Right lung (tissue), 5 donors: Measurements from ENCODE around the gene ZDHHC11. TPM values are rescaled to one million over a fixed set of nuclear protein-coding genes. Genes with fewer than 3 reads are reported as not detected.
"Not testable (repeated sequence)": the region's sequence is repeated elsewhere in the genome, so short reads cannot be mapped to it uniquely, and the experiment has no call there.

Experiments
- DNase-seq, 2 donors: peaks; one replicate each; pipeline ENCODE4 v3.0.0-alpha.2; 2013
- polyA plus RNA-seq, 5 donors: library from polyadenylated mRNA; unstranded; fragments of 120-200 nt; gene quantifications; one replicate each; pipeline versions ENCODE4 v1.2.1 to v1.2.3, GENCODE V29; 2013; ENCODE audit warnings: inconsistent platforms in 1 of 5, low replicate concordance in 1 of 5; ENCODE audit not compliant: insufficient read length in 5 of 5, insufficient read depth in 1 of 5

The ZDHHC11 gene
- polyA plus RNA-seq, 5 donors = 24.1 to 34.7 (median 27.2) TPM

DNA sequence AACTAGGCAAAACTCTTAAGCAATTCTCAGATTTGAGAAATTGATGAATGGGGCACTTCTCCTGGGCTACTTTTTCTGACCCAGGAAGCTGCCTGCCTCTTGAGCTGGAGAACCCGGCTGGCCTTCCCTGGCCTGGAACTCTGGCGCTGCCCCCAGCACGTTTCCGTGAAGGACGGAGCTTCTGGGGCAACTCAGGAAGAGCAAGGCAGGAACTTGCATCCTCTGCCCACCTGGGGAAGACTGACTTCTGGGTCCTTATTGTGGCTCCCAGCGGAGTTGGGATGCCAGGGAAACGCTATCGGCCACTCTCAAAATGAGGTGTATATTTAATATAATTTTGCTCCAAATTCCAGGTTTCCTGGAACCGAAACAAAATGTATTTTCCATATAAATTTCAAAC lies 39.4 kb downstream of the ZDHHC11 start:
- not testable (repeated sequence) for DNase-seq

DNA sequence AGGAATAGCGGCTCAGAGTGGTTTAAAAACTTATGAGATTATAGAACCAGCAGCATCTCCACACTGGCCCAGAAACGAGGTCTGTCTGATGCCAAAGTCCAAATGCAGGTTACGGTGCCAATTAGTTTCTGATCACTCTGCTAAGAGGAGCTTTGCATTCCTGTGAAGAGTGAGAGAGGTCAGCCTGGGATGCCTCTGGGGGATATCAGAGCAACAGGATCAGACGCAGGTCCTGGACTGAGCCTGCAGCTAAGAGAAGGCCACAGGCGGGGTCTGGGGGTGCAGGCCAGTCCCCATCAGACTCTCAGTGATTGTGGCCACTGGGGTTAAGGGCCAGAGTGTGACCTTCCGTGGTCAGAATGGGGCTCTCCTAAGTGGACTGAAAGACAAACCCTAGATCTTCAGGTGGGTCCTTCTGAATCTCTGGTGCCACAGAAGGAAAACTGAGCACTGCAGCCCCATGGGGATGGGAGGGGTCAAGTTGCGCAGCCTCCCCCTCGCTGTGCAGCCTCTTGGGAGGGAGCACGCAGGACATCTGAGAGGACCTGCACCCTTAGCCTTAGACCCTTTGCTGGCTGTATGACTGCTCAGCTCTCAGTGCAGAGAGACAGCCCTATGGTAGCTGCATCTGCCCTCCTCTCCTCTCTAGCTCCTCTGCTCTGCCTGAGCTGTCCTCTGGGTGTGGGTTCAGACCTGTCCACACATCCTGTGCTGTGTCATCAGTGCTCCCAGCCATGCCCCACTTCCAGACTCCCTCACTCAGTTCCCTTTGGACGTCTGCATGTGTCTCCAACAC lies 42.9 kb downstream of the ZDHHC11 start:
- not testable (repeated sequence) for DNase-seq

DNA sequence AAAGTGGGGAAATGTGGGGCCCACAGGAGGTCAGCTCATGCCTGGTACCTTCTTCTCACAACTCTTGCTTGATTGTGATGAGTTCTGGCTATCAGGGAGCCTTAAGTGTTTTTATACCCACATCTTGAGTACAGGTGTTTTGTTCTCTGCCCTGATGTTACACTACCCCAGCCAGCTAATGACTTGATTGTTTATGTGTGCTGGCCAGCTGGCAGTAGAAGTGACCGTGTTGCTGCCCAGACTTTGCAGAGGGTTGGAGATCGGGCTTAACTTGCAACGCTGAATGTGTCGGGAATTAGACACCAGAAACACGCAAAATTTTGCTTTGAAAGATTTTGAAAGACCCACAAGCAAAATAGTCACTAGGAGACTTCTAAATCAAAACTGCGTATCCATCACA lies 49.3 kb downstream of the ZDHHC11 start:
- DNase-seq = no peak

DNA sequence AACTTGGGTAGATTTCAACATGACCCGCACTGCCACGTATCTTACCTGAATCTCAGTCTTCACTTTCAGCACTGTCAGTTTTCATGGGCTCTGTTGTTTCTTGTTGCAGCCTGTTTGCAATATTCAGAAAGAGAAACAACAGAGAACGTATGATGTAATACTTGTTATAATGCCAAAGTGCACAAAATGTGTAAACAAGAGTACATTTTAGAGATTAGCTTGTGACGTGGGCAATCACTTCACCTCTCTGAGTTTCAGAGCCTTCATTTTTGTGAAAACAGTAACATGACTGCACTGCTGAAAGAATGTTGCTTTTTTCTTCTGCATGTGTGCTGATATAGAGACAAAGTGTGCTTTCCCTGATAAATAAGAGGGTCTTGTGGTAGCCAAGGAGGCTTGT lies 49.7 kb downstream of the ZDHHC11 start:
- DNase-seq = not testable (repeated sequence)

DNA sequence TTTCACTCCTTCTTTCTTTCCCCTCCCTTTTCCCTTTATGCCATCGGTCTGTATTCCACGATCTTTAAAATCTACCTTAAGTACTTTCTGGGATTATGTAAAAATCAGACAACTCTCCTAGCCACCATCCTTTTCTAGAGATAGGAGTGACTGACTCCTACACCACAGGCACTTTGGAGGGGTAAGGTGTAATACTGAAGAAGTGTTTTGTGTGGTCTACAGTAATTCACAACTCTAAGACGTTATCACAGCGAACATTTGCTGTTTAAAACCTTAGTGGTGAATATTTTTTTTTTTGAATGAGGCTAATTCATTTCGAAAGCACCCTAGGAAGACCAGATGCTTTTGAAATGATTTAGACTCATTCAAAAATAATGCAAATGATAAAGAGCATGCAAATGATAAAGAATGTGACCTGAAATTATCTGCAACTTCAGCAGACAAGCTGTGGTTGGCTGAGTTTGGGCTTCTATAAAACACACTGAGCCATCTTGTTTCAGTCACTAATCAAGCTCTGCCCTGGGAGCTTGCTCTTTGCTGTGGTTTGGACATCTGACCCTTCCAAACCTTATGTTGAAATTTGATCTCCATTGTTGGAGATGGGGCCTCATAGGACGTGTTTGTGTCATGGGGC lies 52.2 kb downstream of the ZDHHC11 start:
- not testable (repeated sequence) for DNase-seq

DNA sequence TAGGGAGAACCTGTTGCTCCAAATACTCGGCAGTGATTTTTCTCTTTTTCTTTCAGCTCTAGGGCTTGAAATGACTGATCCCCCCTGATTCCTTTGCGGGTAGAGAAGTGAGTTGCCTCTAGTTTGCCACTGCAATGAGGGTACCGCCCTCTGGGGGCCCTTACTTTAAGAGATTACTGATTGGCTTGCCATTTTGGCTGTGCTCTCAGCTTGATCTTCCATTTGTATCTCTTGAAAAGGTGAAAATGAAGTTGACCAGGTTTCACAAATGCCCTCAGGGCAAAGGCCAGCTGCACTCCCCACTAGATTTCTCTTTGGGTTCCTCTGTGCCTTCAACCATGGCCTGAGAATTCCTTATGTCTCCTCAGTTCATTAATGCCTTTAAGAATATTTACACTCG lies 52.8 kb downstream of the ZDHHC11 start:
- DNase-seq = not testable (repeated sequence)

DNA sequence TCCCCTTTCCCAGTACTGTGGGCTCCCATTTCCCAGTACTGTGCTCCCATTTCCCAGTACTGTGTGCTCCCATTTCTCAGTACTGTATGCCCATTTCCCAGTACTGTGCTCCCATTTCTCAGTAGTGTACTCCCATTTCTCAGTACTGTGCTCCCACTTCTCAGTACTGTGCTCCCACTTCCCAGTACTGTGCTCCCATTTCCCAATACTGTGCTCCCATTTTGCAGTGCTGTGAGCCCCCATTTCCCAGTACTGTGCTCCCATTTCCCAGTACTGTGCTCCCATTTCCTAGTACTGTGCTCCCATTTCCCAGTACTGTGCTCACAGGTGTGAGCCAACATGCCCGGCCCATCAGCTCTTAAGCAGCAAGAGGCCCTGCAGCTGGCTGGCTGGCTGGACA lies 54.9 kb downstream of the ZDHHC11 start:
- DNase-seq = not testable (repeated sequence)

DNA sequence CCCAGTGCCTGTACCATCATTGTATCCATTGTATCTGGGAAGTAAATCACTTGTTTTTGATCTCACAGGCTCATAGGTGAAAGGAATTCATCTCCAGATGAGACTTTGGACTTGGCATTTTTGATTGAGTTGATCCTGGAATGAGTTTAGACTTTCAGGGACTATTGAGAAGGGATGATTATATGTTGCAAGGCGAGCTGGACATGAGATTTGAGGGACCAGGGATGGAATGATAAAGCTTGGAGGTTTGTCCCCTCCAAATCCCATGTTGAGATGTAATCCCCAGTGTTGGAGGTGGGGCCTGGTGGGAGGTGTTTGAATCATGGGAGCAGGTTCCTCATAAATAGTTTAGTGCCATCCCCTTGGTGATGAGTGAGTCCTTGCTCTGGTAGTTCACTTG lies 55.8 kb downstream of the ZDHHC11 start:
- DNase-seq = not testable (repeated sequence)

DNA sequence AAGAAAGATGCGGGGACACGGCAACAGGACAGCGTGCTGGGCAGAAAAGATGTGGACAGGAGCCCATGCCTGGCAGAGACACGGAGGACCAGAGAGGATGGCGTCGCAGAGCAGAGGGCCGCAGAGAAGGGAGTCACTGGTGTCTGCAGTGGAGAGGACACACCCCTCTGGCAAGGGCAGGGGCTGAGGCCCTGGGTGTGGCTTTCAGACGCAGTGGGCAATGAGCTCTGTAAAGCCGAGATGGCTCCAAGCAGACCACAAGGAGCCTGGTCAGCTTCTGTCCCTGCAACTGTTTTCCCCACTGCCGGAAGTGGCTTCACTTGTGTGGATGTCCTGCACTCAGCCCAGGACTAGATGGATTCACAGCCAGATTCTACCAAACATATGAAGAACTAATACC lies 62.1 kb downstream of the ZDHHC11 start:
- not testable (repeated sequence) for DNase-seq

DNA sequence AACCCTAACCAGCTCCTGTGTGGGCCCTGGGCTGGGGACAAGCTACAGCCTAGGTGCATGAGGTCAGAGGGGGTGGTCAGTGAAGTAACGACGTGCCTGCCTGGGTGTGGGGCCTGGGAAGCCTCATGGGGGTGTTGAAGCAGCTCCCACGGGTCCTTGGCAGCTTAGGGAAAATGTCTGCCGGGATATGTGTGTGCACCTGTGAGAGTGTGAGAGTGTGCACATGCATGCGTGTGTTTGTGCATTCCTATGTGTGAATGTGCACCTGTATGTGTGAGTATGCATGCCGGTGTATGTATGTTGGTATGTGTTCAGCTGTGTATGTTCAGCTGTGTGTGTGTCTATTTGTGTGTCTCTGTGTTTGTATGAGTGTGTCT lies 62.9 kb downstream of the ZDHHC11 start:
- DNase-seq = not testable (repeated sequence)

DNA sequence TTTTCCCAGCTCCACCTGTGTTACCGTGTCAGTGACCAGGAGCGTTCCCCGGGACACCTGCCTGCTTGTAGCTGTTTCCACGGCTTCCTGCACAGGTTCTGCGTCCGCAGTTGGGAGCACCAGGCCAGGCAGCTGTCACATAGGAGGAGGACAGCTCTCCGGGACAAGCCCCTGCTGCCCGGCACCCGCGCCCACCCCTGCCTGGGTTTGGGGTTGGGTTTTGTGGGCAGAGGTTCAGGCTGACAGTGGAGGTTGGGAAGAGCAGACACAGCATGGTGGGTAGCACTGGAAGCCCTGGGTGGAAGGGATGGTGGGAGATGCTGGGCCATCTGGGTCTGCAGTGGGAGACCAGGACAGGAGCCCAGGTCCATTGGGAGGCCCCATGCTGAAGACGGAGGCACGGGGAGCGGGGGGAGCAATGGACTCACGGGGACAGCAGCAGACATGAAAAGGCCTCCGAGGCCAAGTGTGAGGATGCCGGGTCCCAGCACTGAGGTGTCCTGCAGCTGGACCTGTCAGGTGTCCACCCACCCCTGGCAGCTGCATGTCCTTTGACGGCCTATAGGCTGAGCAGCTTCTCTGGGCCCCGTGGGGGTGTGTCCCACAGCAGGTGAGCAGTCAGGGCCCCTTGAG lies 63.4 kb downstream of the ZDHHC11 start:
- not testable (repeated sequence) for DNase-seq

DNA sequence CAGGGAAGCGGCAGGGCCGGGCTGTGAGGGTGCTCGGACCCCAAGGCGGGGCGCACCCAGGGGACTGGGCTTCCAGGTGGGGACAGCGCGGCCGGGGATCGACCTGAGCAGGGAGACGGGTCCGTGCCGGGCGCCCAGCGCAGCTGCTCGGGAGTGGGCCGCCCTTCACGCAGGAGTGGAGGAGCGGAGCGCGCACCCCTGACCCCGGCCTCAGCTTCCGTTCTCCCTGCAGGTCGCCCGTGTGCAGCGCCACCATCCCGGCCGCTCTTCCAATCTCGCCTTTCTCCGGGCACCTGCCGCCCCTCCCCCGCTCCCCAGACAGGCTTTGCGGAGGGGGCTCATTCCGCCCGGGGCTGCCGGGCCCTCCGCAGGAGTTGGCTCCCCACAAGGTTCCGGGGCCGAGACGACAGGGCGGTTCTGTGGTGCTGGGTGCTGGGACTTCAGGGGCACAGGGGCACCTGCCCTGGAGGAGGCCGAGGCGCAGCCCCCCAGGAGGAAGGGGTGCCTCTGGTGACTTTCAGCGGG lies 65.5 kb downstream of the ZDHHC11 start:
- DNase-seq = not testable (repeated sequence)

DNA sequence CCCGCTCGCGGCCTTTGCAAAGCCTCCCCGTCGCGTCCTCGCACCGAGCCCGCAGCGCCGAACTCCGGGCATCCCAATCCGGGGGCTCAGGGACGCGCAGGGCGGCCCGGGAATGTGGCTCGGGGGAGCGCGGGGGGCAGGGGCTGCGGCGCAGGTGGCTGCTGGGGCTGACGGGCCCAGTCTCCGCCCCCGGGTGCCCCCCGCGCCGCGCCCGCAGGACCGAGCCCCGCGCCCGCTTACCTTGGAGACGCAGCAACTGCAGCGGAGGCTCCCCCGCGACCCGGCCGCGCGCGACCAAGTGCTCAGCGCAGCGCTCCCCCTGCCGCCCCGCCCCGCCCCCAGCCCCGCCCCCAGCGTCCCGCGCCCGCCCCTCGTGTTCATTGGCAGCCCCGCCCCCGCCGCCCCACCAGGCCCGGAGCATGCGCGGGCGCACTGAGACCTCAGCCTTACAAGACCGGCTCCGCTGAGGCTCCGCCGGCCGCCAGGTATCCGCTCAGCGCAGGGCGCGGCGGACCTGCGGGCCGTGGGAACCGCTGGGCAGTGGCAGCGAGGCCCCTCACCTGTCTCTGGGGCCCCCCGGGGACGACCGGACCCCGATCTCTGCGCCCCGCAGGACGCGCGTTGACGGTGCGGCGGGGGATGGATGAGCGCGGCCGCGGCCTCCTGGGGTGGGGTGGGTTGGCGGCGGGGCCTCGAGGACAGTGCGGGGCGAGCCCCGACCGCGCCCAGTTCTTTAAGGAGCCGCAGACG lies 66.2 kb downstream of the ZDHHC11 start, which contains the start of gene ZDHHC11B:
TSS of gene ZDHHC11B (minus strand) at position 302 of the 750 bp plus-strand sequence. CDS start 17,810 bp downstream, outside the sequence.
- DNase-seq = peak; percentile 81 to 82

DNA sequence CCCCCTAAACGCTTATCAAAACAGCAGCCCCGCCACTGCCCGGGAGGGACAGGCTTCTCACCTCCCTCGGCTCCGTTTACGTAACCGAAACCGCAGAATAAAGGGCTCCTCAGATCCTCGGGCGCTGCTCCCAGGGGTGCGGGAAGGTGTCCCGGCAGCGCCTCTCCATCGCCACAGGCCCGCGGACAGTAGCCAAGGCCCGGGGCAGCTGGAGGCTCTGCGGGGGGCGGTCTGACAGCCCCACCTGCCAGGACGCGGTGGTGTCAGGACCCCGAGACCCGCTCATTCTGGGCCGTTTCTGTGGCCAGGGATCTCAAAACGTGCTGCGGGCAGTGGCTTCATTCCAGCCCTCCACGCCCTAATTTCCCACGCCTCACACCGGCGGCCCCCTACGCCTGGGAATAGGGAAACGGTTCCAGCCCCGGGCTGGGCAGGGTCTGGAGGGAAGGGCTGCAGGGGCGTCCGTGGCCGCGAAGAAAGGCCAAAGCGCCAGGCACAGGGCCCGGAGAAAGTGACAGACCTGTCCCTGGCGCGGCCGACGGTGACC lies 66.8 kb downstream of the ZDHHC11 start:
- DNase-seq = peak in 1 of 2 donors; percentile 36

DNA sequence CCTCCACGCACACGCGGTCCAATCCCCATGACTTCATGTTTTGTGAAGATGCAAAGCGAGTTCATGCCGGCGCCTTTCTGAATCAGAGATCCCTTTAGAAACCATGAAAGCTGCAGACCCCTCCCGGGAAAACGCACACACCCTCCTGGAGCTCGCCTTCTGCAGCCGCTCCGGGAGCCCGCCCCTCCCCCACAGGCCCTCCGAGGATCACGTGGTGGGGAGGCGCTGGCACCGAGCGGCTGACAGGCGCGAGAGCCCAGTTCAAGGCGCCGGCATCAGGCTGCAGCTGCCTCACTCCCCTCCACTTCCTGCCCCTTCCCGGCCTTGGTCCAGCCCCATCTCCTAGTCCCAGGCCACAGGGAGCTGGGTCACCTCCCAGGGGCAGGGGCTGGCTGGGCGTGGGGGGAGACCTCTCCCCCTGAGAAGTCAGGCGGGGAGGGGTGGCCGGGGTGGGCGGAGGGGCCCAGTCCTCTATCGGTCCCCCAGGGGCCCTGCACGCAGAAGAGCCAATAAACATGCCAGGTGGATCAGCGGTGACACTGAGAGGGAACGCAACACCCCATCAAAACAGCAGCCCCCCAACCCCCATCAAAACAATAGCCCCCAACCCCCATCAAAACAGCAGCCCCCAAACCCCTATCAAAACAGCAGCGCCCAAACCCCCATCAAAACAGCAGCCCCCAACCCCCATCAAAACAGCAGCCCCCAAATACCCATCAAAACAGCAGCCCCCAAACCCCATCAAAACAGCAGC lies 67.6 kb downstream of the ZDHHC11 start:
- not testable (repeated sequence) for DNase-seq

DNA sequence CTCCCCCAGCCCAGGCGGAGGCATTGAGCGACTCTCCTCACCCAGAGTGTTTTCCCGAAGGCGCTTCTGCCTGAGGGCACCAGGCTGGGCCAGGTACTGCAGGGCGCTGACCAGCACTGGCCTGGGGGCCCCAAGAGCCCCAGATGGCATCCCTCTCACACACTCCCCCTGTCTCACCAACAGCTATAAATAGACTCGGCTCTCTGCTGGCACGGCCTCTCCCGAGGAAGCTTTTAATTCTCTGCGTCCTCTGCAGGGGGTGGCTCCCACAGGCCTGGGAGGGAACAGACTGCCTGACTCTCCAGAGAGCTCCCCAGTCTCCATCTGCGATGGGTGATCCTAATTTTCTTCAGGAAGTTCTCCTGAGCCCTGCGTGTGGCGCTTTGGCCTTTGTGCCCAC lies 68.4 kb downstream of the ZDHHC11 start:
- DNase-seq = not testable (repeated sequence)

DNA sequence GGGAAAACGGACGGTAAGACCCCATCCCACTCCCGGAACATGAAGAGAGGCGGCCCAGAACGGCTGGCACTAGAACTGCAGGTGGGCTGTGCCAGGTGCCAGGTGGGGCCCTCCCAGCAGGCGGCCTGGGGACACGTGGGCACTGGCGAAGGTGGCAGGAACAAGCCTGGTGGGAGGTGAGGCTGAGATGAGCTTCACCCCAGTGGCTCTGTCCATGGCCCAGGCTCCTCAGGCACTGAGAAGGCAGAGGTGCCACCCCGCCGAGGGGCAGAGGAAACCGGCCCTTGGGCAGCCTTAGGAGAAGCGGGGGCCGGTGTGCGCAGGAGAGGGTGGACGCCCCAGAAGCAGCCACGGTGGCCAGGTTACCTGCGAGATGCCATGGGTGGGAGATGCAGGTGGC lies 70.2 kb downstream of the ZDHHC11 start:
- not testable (repeated sequence) for DNase-seq

DNA sequence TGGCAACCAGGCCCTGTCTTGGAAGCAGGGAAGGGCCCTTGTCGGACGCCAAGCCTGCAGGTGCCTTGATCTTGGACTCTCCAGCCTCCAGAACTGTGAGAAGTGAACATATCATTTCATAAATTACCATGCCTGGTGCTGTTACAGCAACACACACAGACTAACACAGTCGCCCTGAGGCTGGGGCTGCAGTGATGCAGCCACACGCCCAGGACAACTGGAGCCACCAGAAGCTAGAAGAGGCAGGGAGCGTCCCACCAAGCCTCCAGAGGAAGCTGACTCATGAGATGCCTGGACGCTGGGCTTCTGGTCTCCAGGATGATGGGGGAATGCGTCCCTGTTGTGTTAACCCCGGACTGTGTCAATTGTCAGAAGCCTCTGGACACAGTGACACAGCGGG lies 71.8 kb downstream of the ZDHHC11 start:
- DNase-seq = not testable (repeated sequence)

DNA sequence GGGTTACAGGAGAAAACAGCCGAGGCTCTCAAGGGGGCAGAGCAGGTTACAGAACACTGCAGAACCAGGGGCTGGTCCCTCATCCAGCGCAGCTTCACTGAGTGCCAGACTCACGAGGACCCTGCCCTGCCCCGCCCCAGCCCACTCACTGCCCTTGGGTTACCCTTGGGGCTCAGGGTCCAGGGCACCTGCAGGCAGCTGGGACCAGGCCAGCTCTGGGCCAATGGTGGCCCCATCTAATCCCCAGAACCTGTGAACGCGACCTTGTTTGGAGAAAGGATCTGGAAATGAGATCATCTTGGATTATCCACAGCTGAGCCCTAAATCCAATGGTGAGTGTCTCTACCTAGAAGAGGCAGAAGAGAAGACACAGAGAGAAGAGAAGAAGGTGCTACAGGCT lies 72.4 kb downstream of the ZDHHC11 start:
- not testable (repeated sequence) for DNase-seq

DNA sequence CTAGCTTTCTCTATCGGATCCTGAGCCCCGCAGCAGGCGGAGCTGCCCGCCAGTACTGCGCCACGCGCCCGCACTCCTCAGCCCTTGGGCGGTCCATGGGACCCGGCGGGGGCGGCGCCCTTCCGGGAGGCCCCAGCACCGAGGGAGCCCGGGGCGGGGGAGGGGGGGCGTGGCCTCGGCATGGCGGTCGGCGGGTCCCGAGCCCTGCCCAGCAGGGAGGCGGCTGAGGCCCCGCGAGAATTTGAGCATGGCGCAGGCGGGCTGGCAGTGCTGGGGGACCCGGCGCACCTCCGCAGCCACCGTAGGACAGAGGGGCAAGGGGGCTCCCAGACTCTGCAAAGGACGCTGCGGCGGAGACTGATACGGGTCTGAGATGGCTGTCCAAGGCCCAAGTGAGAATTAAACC lies 73.0 kb downstream of the ZDHHC11 start:
- no peak for DNase-seq
